Astrocyte of the hippocampus (primary cell): Measurements from ENCODE around the gene MGAT5B.
"Not testable (repeated sequence)": the region's sequence is repeated elsewhere in the genome, so short reads cannot be mapped to it uniquely, and the experiment has no call there.

ENCODE experiments used
- DNase-seq: peaks from one replicate; pipeline ENCODE4 v3.0.0; 2011; ENCODE audit warnings: low read depth, low spot score

MGAT5B gene

GRCh38 chr17:76868176-76868668 lies at the start of gene MGAT5B:
Gene MGAT5B (plus strand): TSS chr17:76868404. CDS start chr17:76869030, 626 bp downstream.
- peak; percentile 96 for DNase-seq

- DNase-seq: no peak
Measured at GRCh38 chr17:76820039-76820438, 48.2 kb upstream of the MGAT5B start.

- DNase-seq: no peak
Measured at GRCh38 chr17:76820561-76820960, 47.6 kb upstream of the MGAT5B start.

GRCh38 chr17:76822184-76822778 lies 45.9 kb upstream of the MGAT5B start:
- no peak for DNase-seq

- DNase-seq: no peak
Measured at GRCh38 chr17:76824093-76824492, 44.1 kb upstream of the MGAT5B start.

GRCh38 chr17:76826330-76827068 lies 41.7 kb upstream of the MGAT5B start:
- DNase-seq: no peak

- DNase-seq: no peak
Measured at GRCh38 chr17:76827736-76828135, 40.5 kb upstream of the MGAT5B start.

GRCh38 chr17:76830987-76831715 lies 37.1 kb upstream of the MGAT5B start:
- DNase-seq: no peak

GRCh38 chr17:76833034-76833644 lies 35.1 kb upstream of the MGAT5B start:
- no peak for DNase-seq

GRCh38 chr17:76833747-76834146 lies 34.5 kb upstream of the MGAT5B start:
- no peak for DNase-seq

- DNase-seq: no peak
Measured at GRCh38 chr17:76834870-76835269, 33.3 kb upstream of the MGAT5B start.

GRCh38 chr17:76840443-76840767 lies 27.8 kb upstream of the MGAT5B start:
- DNase-seq: no peak

- peak; percentile 26 for DNase-seq
Measured at GRCh38 chr17:76840884-76841775, 27.1 kb upstream of the MGAT5B start.

GRCh38 chr17:76841776-76842405 lies 26.3 kb upstream of the MGAT5B start:
- DNase-seq: no peak

GRCh38 chr17:76843068-76843467 lies 25.1 kb upstream of the MGAT5B start:
- DNase-seq: not testable (repeated sequence)

- no peak for DNase-seq
Measured at GRCh38 chr17:76843703-76844484, 24.3 kb upstream of the MGAT5B start.

- DNase-seq: no peak
Measured at GRCh38 chr17:76844485-76844829, 23.7 kb upstream of the MGAT5B start.

- no peak for DNase-seq
Measured at GRCh38 chr17:76844846-76845245, 23.4 kb upstream of the MGAT5B start.

- no peak for DNase-seq
Measured at GRCh38 chr17:76845541-76846017, 22.6 kb upstream of the MGAT5B start.

- no peak for DNase-seq
Measured at GRCh38 chr17:76847031-76847430, 21.2 kb upstream of the MGAT5B start.
